Purkinje cell (primary cell): Measurements from ENCODE around the gene CTNNAL1. TPM values are rescaled to one million over a fixed set of nuclear protein-coding genes. Genes with fewer than 3 reads are reported as not detected.

ENCODE experiments used
- polyA plus RNA-seq: library from polyadenylated mRNA; unstranded; fragments of >200 nt; fragmentation: Nextera tagmentation; gene quantifications from 2 replicates; pipeline ENCODE4 v1.2.1, GENCODE V29; 2014

Gene CTNNAL1
- polyA plus RNA-seq, result 9.5 and 12.5 TPM in 2 replicates

GRCh38 chr9:109012876-109013678 is at the start of gene CTNNAL1:
Gene CTNNAL1, minus strand, starts transcription at chr9:109013499. Its CDS starts 57 bp downstream, at chr9:109013442.

GRCh38 chr9:108934323-108934893 is 78.9 kb downstream of the CTNNAL1 start, which contains the start of gene ABITRAM:
Gene ABITRAM, plus strand, starts transcription at chr9:108934400. Its CDS starts 87 bp downstream, at chr9:108934487.

GRCh38 chr9:108933718-108934322 is 79.5 kb downstream of the CTNNAL1 start, which contains the start of gene ELP1:
Gene ELP1, minus strand, starts transcription at chr9:108934124. Its CDS starts 2,978 bp downstream, at chr9:108931146.

Other genes starting within 250 kb of the CTNNAL1 start
- gene ACTL7B, start 157.5 kb downstream of the CTNNAL1 start, polyA plus RNA-seq, result not detected in 2 replicates
- gene ACTL7A, start 151.2 kb downstream of the CTNNAL1 start, polyA plus RNA-seq, result not detected in 2 replicates
- gene ELP1, start 79.4 kb downstream of the CTNNAL1 start, polyA plus RNA-seq, result 13.6 and 16.2 TPM in 2 replicates
- gene ABITRAM, start 79.1 kb downstream of the CTNNAL1 start, polyA plus RNA-seq, result 14.0 and 31.1 TPM in 2 replicates
- 91.0 and 115 TPM in 2 replicates for gene TMEM245, start 106.4 kb upstream of the CTNNAL1 start, polyA plus RNA-seq
- 32.1 and 37.6 TPM in 2 replicates for gene FRRS1L, start 153.8 kb upstream of the CTNNAL1 start, polyA plus RNA-seq